K562 (cell line): ENCODE results near the gene GRPEL2.

Experiments
- CBX1 ChIP-seq: sonication (generic); IDR thresholded peaks from 2 replicates; pipeline ENCODE4 v1.6.1; 2016; ENCODE audit warnings: antibody characterized with exemption, low read depth, mild to moderate bottlenecking
- EP300 ChIP-seq: IDR thresholded peaks from 2 replicates; pipeline ENCODE4 v1.6.1; 2012; ENCODE audit warnings: low read length, improper control_type of control experiment
- MEF2A ChIP-seq: IDR thresholded peaks from 2 replicates; pipeline ENCODE4 v1.6.1; 2011; ENCODE audit warnings: low read depth, mild to moderate bottlenecking, low read length, moderate library complexity; ENCODE audit not compliant: control insufficient read depth
- MXI1 ChIP-seq: IDR thresholded peaks from 2 replicates; pipeline ENCODE4 v1.6.1; 2011; ENCODE audit warnings: low read depth, mild to moderate bottlenecking, improper control_type of control experiment, low read length
- RAD21 ChIP-seq, 2 experiments: fragments of 250-450 bp in 1 of 2; fragments of 450-650 bp in 1 of 2; sonication (Bioruptor Pico) in 1 of 2; formaldehyde crosslinking in 1 of 2; IDR thresholded peaks in 1 of 2; conservative IDR thresholded peaks in 1 of 2; 2 replicates each; pipeline versions ENCODE4 v1.4.0 to v1.8.0; 2020 to 2022; ENCODE audit warnings: mild to moderate bottlenecking in 2 of 2, moderate library complexity in 1 of 2
- SMARCA5 ChIP-seq: fragments of 450-650 bp; IDR thresholded peaks from 2 replicates; pipeline ENCODE4 v1.6.1; 2016
- SMARCC2 ChIP-seq: fragments of 450-650 bp; IDR thresholded peaks from 2 replicates; pipeline ENCODE4 v1.6.1; 2017; ENCODE audit warnings: antibody characterized with exemption, moderate library complexity, mild to moderate bottlenecking, low read depth
- ZKSCAN1 ChIP-seq: fragments of 150-350 bp; IDR thresholded peaks from 2 replicates; pipeline ENCODE4 v1.6.1; 2016; ENCODE audit warnings: low read depth, low read length
- ZNF263 ChIP-seq: sonication (generic); formaldehyde crosslinking; IDR thresholded peaks from 2 replicates; pipeline ENCODE4 v1.8.0; 2022; ENCODE audit warnings: mild to moderate bottlenecking, missing genetic modification reagents, borderline replicate concordance
- TF ChIP-seq, protein P1 (sequence below), 3 experiments: IDR thresholded peaks in 2 of 3; conservative IDR thresholded peaks in 1 of 3; 2 replicates each; pipeline ENCODE4 v1.5.1; 2011 to 2012; ENCODE audit warnings: low read length in 3 of 3, mild to moderate bottlenecking in 3 of 3, control low read depth in 2 of 3, improper control_type of control experiment in 1 of 3, inconsistent platforms in 1 of 3, low read depth in 1 of 3, mixed read lengths in 1 of 3, moderate library complexity in 1 of 3; ENCODE audit not compliant: insufficient read depth in 2 of 3
- TF ChIP-seq, protein P2 (sequence below): IDR thresholded peaks from 3 replicates; pipeline ENCODE4 v1.6.1; 2011; ENCODE audit warnings: borderline replicate concordance, mild to moderate bottlenecking; ENCODE audit not compliant: insufficient read length, insufficient read depth

DNA sequence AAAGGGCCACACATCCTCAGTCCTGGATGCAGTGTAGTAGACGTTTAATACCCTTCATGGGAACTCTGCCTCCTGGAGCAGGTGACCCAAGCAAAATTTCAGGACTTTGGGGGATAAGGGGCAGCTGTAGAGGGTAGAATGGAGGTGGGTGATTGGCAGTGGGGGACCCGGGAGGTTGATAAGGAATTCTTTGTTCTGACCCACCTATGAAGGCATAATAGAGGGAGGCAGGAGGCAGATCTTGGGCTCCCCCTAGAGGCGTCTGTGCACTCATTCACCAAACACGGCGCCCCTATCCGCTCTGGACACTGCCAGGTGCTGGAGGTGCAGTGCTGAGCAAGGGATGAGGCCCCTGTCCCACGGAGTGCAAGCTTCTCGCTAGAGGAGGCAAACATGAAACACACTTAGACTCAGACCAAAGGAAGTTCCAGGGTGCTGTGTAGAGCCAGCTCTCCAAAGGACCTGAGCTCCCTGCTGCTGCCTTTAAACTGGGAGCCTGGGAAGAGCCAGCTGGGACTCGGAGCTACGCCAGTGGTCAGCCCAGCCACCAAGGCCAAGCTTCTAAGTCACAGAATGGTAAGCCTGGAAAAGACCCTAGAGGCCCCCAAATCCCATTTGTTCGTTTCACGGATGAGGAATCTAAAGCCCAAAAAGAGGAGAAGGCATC is 26.1 kb downstream of the GRPEL2 start:
- TF ChIP-seq EP300 (no peak), RAD21 (CRISPR knock-in tag; conservative IDR thresholded peaks at IDR 0.05 in 1 of 2, IDR thresholded peaks at IDR 0.05 in 1 of 2) (peak; percentile 67 to 82), CBX1 (no peak), ZNF263 (CRISPR knock-in tag) (no peak), MEF2A (no peak), SMARCA5 (no peak), MXI1 (no peak), SMARCC2 (no peak), ZKSCAN1 (no peak)
- TF ChIP-seq, protein P1, sequence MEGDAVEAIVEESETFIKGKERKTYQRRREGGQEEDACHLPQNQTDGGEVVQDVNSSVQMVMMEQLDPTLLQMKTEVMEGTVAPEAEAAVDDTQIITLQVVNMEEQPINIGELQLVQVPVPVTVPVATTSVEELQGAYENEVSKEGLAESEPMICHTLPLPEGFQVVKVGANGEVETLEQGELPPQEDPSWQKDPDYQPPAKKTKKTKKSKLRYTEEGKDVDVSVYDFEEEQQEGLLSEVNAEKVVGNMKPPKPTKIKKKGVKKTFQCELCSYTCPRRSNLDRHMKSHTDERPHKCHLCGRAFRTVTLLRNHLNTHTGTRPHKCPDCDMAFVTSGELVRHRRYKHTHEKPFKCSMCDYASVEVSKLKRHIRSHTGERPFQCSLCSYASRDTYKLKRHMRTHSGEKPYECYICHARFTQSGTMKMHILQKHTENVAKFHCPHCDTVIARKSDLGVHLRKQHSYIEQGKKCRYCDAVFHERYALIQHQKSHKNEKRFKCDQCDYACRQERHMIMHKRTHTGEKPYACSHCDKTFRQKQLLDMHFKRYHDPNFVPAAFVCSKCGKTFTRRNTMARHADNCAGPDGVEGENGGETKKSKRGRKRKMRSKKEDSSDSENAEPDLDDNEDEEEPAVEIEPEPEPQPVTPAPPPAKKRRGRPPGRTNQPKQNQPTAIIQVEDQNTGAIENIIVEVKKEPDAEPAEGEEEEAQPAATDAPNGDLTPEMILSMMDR (IDR thresholded peaks at IDR 0.05 in 2 of 3, conservative IDR thresholded peaks at IDR 0.05 in 1 of 3; ENCODE audit: insufficient read depth in 2 of 3, low read depth in 1 of 3, low read length in 3 of 3) = peak; percentile 92 to 94 (median 92)
- TF ChIP-seq, protein P2, sequence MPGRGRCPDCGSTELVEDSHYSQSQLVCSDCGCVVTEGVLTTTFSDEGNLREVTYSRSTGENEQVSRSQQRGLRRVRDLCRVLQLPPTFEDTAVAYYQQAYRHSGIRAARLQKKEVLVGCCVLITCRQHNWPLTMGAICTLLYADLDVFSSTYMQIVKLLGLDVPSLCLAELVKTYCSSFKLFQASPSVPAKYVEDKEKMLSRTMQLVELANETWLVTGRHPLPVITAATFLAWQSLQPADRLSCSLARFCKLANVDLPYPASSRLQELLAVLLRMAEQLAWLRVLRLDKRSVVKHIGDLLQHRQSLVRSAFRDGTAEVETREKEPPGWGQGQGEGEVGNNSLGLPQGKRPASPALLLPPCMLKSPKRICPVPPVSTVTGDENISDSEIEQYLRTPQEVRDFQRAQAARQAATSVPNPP = no peak
